Smooth muscle cell (in vitro differentiated cells): Measurements from ENCODE around the gene PTPN23. TPM values are rescaled to one million over a fixed set of nuclear protein-coding genes. Genes with fewer than 3 reads are reported as not detected.

Experiments used
- DNase-seq: peaks from one replicate; lab custom pipeline; 2025; ENCODE audit not compliant: unreplicated experiment; lab: John Stamatoyannopoulos, UW
- H2AFZ ChIP-seq: fragments of 200-600 bp; sonication (generic); 2 replicates; pipeline ENCODE4 v1.6.0; 2016; ENCODE audit warnings: antibody characterized with exemption, low read depth, mild to moderate bottlenecking
- H3F3A ChIP-seq: fragments of 200-600 bp; sonication (generic); 2 replicates; pipeline ENCODE4 v1.6.0; 2017; ENCODE audit warnings: antibody characterized with exemption, low read depth
- H3K27ac ChIP-seq: fragments of 200-600 bp; sonication (generic); 2 replicates; pipeline ENCODE4 v1.5.1; 2016; ENCODE audit warnings: low read depth, mild to moderate bottlenecking
- H3K27me3 ChIP-seq: fragments of 200-600 bp; sonication (generic); 2 replicates; pipeline ENCODE4 v1.6.1; 2016; ENCODE audit warnings: low read depth, mild to moderate bottlenecking
- H3K36me3 ChIP-seq: fragments of 200-600 bp; sonication (generic); 2 replicates; pipeline ENCODE4 v1.5.1; 2016; ENCODE audit warnings: low read depth
- H3K4me1 ChIP-seq: fragments of 200-600 bp; sonication (generic); 2 replicates; pipeline ENCODE4 v1.5.1; 2016; ENCODE audit warnings: low read depth
- H3K4me2 ChIP-seq: fragments of 200-600 bp; sonication (generic); 2 replicates; pipeline ENCODE4 v1.6.0; 2016; ENCODE audit warnings: mild to moderate bottlenecking
- H3K4me3 ChIP-seq: fragments of 200-600 bp; sonication (generic); 2 replicates; pipeline ENCODE4 v1.5.1; 2016; ENCODE audit warnings: mild to moderate bottlenecking
- H3K79me2 ChIP-seq: fragments of 200-600 bp; sonication (generic); 2 replicates; pipeline ENCODE4 v1.6.0; 2016; ENCODE audit warnings: low read depth, mild to moderate bottlenecking
- H3K9ac ChIP-seq: fragments of 200-600 bp; sonication (generic); 2 replicates; pipeline ENCODE4 v1.6.0; 2016; ENCODE audit warnings: low read depth
- H3K9me3 ChIP-seq: fragments of 200-600 bp; sonication (generic); replicated peaks from 2 replicates; pipeline ENCODE4 v1.5.1; 2016; ENCODE audit warnings: low read depth
- H4K20me1 ChIP-seq: fragments of 200-600 bp; sonication (generic); 2 replicates; pipeline ENCODE4 v1.6.0; 2016; ENCODE audit warnings: low read depth
- CTCF ChIP-seq: fragments of 200-600 bp; sonication (generic); IDR thresholded peaks from 2 replicates; pipeline ENCODE4 v1.5.1; 2017; ENCODE audit warnings: borderline replicate concordance, mild to moderate bottlenecking, antibody characterized with exemption; ENCODE audit not compliant: insufficient read depth, poor library complexity, severe bottlenecking
- WGBS: methylation state at CpG from one replicate; pipeline ENCODE4 v1.1.7; 2016; ENCODE audit warnings: low lambda C conversion rate; 5-methylcytosine and 5-hydroxymethylcytosine counted together
- polyA plus RNA-seq: library from polyadenylated mRNA; unstranded; fragments of >200 nt; fragmentation: Nextera tagmentation; extraction: Ambion mirVana; gene quantifications from 2 replicates; pipeline ENCODE4 v1.2.1, GENCODE V29; 2016
- total RNA-seq: library from RNA; depleted of rRNA; stranded (reverse); fragments of >200 nt; gene quantifications from 2 replicates; pipeline ENCODE4 v1.2.3, GENCODE V29; 2014

PTPN23 gene
- total and polyA plus RNA-seq, 2 experiments from 2014 or later, result 7.2 to 17.1 TPM

DNA sequence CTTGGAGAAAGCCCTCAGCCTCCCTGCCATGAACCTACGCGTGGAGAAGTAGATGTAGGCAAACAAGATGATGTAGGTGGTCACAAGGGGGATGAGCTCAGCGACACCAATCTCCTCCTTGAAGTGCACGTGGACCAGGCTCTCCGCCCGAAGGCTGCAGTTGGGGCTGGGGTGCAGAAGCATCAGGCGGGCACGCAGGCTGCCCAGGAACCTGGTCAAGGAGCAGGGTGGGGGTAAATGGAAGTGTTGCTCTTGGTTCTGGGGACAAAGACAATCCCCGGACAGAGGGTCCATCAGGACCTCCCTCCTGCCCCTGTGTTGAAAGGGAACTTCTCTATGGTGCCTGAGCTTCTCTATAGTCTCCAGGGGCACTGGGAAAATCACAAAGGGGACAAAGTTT lies 45.1 kb downstream of the PTPN23 start:
- 94% methylated on average over 9 of the region's 9 CpGs for WGBS
- Histone ChIP-seq H3K36me3 (no peaks in the 10 kb centered on the region), H3F3A (no peaks in the 10 kb centered on the region), H3K27ac (no peak overlapping the region), H3K79me2 (no peaks in the 10 kb centered on the region), H3K9ac (no peak overlapping the region), H2AFZ (no peak overlapping the region), H3K9me3 (no peaks in the 10 kb centered on the region), H4K20me1 (no peaks in the 10 kb centered on the region), H3K4me3 (no peak overlapping the region), H3K27me3 (no peaks in the 10 kb centered on the region), H3K4me2 (no peak overlapping the region), H3K4me1 (no peaks in the 10 kb centered on the region)
- TF ChIP-seq CTCF, result no peak
- no peak for DNase-seq

GRCh38 chr3:47427866-47428265 lies 47.0 kb downstream of the PTPN23 start:
- no peak for TF ChIP-seq CTCF
- H3K79me2 ChIP-seq, result no peaks in the 10 kb centered on the region
- no peak overlapping the region for H3K9ac ChIP-seq
- H3K4me2 ChIP-seq, result no peak overlapping the region
- H3K4me1 ChIP-seq, result no peaks in the 10 kb centered on the region
- H2AFZ ChIP-seq, result no peak overlapping the region
- DNase-seq, result no peak
- no peaks in the 10 kb centered on the region for H3K27me3 ChIP-seq
- H3K36me3 ChIP-seq, result no peaks in the 10 kb centered on the region
- no peaks in the 10 kb centered on the region for H3F3A ChIP-seq
- H3K4me3 ChIP-seq, result no peak overlapping the region
- H3K9me3 ChIP-seq, result no peaks in the 10 kb centered on the region
- H4K20me1 ChIP-seq, result no peaks in the 10 kb centered on the region
- 94% methylated on average over 6 of the region's 6 CpGs for whole genome bisulfite sequencing
- no peak overlapping the region for H3K27ac ChIP-seq

GRCh38 chr3:47428662-47429061 lies 47.8 kb downstream of the PTPN23 start:
- Histone ChIP-seq H4K20me1 (no peaks in the 10 kb centered on the region), H3K9ac (no peak overlapping the region), H3K79me2 (no peaks in the 10 kb centered on the region), H2AFZ (no peak overlapping the region), H3K9me3 (no peaks in the 10 kb centered on the region), H3F3A (no peaks in the 10 kb centered on the region), H3K27ac (no peak overlapping the region), H3K27me3 (no peaks in the 10 kb centered on the region), H3K36me3 (no peaks in the 10 kb centered on the region), H3K4me3 (no peak overlapping the region), H3K4me2 (no peak overlapping the region), H3K4me1 (no peaks in the 10 kb centered on the region)
- DNase-seq, result no peak
- WGBS, result 67% methylated on average over 6 of the region's 6 CpGs
- TF ChIP-seq CTCF, result no peak

DNA sequence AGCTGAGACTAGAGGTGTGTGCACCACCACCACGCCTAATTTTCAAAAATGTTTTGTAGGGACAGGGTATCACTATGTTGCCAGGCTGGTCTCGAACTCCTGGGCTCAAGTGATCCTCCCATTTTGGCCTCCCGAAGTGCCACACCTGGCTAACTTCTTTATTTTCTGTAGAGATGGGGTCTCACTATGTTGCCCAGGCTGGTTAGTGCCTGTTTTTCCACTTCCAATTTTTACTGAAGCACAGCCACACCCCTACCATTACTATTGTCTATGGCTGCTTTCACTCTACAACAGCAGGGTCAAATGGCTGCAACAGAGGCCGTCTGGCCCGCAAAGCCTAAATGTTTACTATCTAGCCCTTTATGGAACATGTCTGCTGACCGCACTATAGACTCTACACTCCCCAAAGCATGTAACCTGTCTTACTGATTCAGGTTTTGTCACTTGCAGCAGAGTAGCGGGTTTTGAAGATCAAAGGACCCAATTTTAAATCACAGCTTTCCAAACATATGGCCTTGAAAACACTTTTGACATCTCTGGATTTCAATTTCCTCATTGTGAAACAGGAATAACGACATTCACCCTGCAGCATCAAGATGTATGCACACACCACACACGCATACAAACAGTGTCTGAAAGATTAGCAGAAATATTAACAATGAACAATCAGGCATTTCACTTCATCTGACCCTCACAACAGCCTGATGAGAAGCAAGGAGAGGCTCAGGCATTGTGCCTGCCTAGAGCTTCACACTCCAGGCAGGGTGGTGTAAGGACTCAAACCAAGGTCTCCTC lies 48.9 kb downstream of the PTPN23 start:
- Histone ChIP-seq H3K27ac (no peak overlapping the region), H3K4me3 (no peak overlapping the region), H3K4me2 (no peak overlapping the region), H3K9me3 (no peaks in the 10 kb centered on the region), H3K9ac (no peak overlapping the region), H3F3A (no peaks in the 10 kb centered on the region), H4K20me1 (no peaks in the 10 kb centered on the region), H3K4me1 (no peaks in the 10 kb centered on the region), H2AFZ (no peak overlapping the region), H3K27me3 (no peaks in the 10 kb centered on the region), H3K36me3 (no peaks in the 10 kb centered on the region), H3K79me2 (no peaks in the 10 kb centered on the region)
- TF ChIP-seq CTCF, result no peak
- DNase-seq, result no peak
- WGBS, result 95% methylated on average over 9 of the region's 9 CpGs
